ENCODE results near the gene SMOC2. TPM values are rescaled to one million over a fixed set of nuclear protein-coding genes. Genes with fewer than 3 reads are reported as not detected.

SMOC2 gene
- total and polyA plus RNA-seq, 2 of the 13 experiments (the other 11 are each of a cell fraction or from before 2014, with no cell fraction given), result not detected

DNA sequence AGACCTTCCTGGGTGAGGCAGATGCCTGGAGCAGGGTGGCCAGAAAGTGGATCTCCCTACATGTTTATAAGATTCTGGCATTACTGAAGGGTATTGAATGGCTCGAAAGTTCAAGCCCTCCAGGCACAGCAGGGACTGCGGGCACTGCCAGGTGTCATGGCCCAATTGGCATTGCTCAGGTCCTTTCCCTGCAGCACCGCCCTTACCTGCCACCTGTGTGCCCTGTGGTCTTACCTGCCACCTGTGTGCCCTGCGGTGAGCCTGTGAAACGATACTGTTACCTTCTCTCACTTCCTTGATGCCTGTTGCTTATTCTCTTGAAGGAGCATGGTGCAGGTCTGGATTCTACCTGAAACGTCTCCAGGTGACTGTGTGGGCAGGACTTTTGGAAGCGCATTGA, 32.2 kb downstream of the SMOC2 start:
- H3K27me3 ChIP-seq (ENCODE audit: control insufficient read depth in 1 of 2, insufficient read depth in 2 of 2, low read length in 2 of 2), result peaks cover 5 to 59% of the 10 kb centered on the region in 2 experiments; a peak in 3 of 5 replicates
- in situ Hi-C loops (cut with HindIII; ENCODE audit: extremely low pct_ligation_motif_present, low pct_unique_long_range_greater_than_20kb), result no loop called here
- intact Hi-C loops (cut with micrococcal nuclease; ENCODE audit: unreplicated experiment), result no loop called here
- ChIA-PET POLR2A (no interaction called here), CTCF (ENCODE audit: low intra/inter-chr PET ratio, low total read pairs) (no interaction called here)
- no peak overlapping the region for H3K9ac ChIP-seq (ENCODE audit: insufficient read depth, low read depth, low read length)
- 27% methylated on average over 7 of the region's 7 CpGs for WGBS (ENCODE audit: low lambda C conversion rate)
- H3K79me2 ChIP-seq (ENCODE audit: insufficient read depth, low read length), result no peaks in the 10 kb centered on the region
- ATAC-seq (no peak), FAIRE-seq (no peak), DNase-seq (ENCODE audit: low spot score) (no peak)
- TF ChIP-seq POLR2A (IDR thresholded peaks at IDR 0.05; ENCODE audit: insufficient read depth in 1 of 2, low read depth in 2 of 2, low read length in 2 of 2), result no peak
- TF ChIP-seq, protein P1, sequence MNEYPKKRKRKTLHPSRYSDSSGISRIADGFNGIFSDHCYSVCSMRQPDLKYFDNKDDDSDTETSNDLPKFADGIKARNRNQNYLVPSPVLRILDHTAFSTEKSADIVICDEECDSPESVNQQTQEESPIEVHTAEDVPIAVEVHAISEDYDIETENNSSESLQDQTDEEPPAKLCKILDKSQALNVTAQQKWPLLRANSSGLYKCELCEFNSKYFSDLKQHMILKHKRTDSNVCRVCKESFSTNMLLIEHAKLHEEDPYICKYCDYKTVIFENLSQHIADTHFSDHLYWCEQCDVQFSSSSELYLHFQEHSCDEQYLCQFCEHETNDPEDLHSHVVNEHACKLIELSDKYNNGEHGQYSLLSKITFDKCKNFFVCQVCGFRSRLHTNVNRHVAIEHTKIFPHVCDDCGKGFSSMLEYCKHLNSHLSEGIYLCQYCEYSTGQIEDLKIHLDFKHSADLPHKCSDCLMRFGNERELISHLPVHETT (CRISPR knock-in tag; conservative IDR thresholded peaks at IDR 0.05), result no peak
- TF ChIP-seq, protein P2, sequence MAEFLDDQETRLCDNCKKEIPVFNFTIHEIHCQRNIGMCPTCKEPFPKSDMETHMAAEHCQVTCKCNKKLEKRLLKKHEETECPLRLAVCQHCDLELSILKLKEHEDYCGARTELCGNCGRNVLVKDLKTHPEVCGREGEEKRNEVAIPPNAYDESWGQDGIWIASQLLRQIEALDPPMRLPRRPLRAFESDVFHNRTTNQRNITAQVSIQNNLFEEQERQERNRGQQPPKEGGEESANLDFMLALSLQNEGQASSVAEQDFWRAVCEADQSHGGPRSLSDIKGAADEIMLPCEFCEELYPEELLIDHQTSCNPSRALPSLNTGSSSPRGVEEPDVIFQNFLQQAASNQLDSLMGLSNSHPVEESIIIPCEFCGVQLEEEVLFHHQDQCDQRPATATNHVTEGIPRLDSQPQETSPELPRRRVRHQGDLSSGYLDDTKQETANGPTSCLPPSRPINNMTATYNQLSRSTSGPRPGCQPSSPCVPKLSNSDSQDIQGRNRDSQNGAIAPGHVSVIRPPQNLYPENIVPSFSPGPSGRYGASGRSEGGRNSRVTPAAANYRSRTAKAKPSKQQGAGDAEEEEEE (CRISPR knock-in tag; IDR thresholded peaks at IDR 0.05; ENCODE audit: borderline replicate concordance), result no peak
- TF ChIP-seq PHF5A (CRISPR knock-in tag; IDR thresholded peaks at IDR 0.05; ENCODE audit: low read depth, unreplicated experiment), result no peak
- TF ChIP-seq, protein P3, sequence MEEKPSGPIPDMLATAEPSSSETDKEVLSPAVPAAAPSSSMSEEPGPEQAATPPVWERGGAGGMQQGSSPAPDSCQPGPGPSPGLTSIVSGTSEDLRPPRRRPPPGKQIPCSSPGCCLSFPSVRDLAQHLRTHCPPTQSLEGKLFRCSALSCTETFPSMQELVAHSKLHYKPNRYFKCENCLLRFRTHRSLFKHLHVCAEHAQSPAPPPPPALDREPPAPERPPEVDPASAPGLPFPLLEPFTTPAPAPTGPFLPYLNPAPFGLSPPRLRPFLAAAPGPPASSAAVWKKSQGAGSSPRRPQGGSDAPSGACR (CRISPR knock-in tag; IDR thresholded peaks at IDR 0.05), result no peak
- TF ChIP-seq, protein P4, sequence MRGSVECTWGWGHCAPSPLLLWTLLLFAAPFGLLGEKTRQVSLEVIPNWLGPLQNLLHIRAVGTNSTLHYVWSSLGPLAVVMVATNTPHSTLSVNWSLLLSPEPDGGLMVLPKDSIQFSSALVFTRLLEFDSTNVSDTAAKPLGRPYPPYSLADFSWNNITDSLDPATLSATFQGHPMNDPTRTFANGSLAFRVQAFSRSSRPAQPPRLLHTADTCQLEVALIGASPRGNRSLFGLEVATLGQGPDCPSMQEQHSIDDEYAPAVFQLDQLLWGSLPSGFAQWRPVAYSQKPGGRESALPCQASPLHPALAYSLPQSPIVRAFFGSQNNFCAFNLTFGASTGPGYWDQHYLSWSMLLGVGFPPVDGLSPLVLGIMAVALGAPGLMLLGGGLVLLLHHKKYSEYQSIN (CRISPR knock-in tag; IDR thresholded peaks at IDR 0.05; ENCODE audit: borderline replicate concordance), result no peak
- TF ChIP-seq, protein P5, sequence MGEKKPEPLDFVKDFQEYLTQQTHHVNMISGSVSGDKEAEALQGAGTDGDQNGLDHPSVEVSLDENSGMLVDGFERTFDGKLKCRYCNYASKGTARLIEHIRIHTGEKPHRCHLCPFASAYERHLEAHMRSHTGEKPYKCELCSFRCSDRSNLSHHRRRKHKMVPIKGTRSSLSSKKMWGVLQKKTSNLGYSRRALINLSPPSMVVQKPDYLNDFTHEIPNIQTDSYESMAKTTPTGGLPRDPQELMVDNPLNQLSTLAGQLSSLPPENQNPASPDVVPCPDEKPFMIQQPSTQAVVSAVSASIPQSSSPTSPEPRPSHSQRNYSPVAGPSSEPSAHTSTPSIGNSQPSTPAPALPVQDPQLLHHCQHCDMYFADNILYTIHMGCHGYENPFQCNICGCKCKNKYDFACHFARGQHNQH (CRISPR knock-in tag; IDR thresholded peaks at IDR 0.05), result no peak
- no peak for TF ChIP-seq ZNF615 (CRISPR knock-in tag; IDR thresholded peaks at IDR 0.05; ENCODE audit: borderline replicate concordance)
- TF ChIP-seq ZNF746 (CRISPR knock-in tag; IDR thresholded peaks at IDR 0.05), result no peak
- no peak for TF ChIP-seq PHF21A (CRISPR knock-in tag; IDR thresholded peaks at IDR 0.05)
- TF ChIP-seq, protein P6, sequence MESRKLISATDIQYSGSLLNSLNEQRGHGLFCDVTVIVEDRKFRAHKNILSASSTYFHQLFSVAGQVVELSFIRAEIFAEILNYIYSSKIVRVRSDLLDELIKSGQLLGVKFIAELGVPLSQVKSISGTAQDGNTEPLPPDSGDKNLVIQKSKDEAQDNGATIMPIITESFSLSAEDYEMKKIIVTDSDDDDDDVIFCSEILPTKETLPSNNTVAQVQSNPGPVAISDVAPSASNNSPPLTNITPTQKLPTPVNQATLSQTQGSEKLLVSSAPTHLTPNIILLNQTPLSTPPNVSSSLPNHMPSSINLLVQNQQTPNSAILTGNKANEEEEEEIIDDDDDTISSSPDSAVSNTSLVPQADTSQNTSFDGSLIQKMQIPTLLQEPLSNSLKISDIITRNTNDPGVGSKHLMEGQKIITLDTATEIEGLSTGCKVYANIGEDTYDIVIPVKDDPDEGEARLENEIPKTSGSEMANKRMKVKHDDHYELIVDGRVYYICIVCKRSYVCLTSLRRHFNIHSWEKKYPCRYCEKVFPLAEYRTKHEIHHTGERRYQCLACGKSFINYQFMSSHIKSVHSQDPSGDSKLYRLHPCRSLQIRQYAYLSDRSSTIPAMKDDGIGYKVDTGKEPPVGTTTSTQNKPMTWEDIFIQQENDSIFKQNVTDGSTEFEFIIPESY (CRISPR knock-in tag; IDR thresholded peaks at IDR 0.05), result no peak
- no peak for TF ChIP-seq ZNF20 (CRISPR knock-in tag; IDR thresholded peaks at IDR 0.05)
- TF ChIP-seq ZNF350 (CRISPR knock-in tag; IDR thresholded peaks at IDR 0.05; ENCODE audit: borderline replicate concordance, low read depth), result no peak
- no peak for TF ChIP-seq REL (CRISPR knock-in tag; conservative IDR thresholded peaks at IDR 0.05)
- TF ChIP-seq, protein P7, sequence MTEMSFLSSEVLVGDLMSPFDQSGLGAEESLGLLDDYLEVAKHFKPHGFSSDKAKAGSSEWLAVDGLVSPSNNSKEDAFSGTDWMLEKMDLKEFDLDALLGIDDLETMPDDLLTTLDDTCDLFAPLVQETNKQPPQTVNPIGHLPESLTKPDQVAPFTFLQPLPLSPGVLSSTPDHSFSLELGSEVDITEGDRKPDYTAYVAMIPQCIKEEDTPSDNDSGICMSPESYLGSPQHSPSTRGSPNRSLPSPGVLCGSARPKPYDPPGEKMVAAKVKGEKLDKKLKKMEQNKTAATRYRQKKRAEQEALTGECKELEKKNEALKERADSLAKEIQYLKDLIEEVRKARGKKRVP (CRISPR knock-in tag; IDR thresholded peaks at IDR 0.05), result no peak
- TF ChIP-seq GABPB1 (CRISPR knock-in tag; IDR thresholded peaks at IDR 0.05), result no peak
- H3K27ac ChIP-seq (ENCODE audit: extremely low read length, insufficient read depth, low read length), result no peak overlapping the region
- H2AFZ ChIP-seq (ENCODE audit: low read length), result no peak overlapping the region
- no peaks in the 10 kb centered on the region for H4K20me1 ChIP-seq (ENCODE audit: insufficient read depth, low read length)
- H3K9me3 ChIP-seq (ENCODE audit: low read length), result no peaks in the 10 kb centered on the region
- no peaks in the 10 kb centered on the region for H3K4me1 ChIP-seq (ENCODE audit: insufficient read depth, low read length)
- H3K36me3 ChIP-seq (replicated peaks in 1 of 2; ENCODE audit: control insufficient read depth in 1 of 2, insufficient read depth in 2 of 2, low read length in 2 of 2), result no peaks in the 10 kb centered on the region
- no peak overlapping the region for H3K4me3 ChIP-seq (replicated peaks in 1 of 3; ENCODE audit: insufficient read depth in 1 of 3, low read depth in 2 of 3, low read length in 3 of 3)
- H3K4me2 ChIP-seq (ENCODE audit: low read depth, low read length), result no peak overlapping the region
- BruUV-seq (replicated peaks), result no TSS peak

Measured in HepG2 (cell line).